ENCODE measurements around the gene EFNA5. TPM values are rescaled to one million over a fixed set of nuclear protein-coding genes. Genes with fewer than 3 reads are reported as not detected.

EFNA5 gene
- total and polyA plus RNA-seq, 2 of the 8 experiments (the other 6 are each of a cell fraction or from before 2014, with no cell fraction given): 9.6 to 21.8 TPM

- no peak for TF ChIP-seq TAF7 (optimal IDR thresholded peaks at IDR 0.05; ENCODE audit: borderline replicate concordance, low read depth, low read length)
- TF ChIP-seq EP300 (IDR thresholded peaks at IDR 0.05; ENCODE audit: borderline replicate concordance in 1 of 2, low read depth in 2 of 2, low read length in 2 of 2): no peak
- no peak for TF ChIP-seq BACH1 (IDR thresholded peaks at IDR 0.05; ENCODE audit: low read length)
- TF ChIP-seq SIRT6 (IDR thresholded peaks at IDR 0.05; ENCODE audit: low read length): no peak
- TF ChIP-seq USF2 (IDR thresholded peaks at IDR 0.05; ENCODE audit: low read length): no peak
- TF ChIP-seq ZNF274 (IDR thresholded peaks at IDR 0.05; ENCODE audit: borderline replicate concordance, extremely low read depth, low read length): no peak
- TF ChIP-seq GTF2F1 (IDR thresholded peaks at IDR 0.05; ENCODE audit: borderline replicate concordance, low read depth, low read length): no peak
- no peak for TF ChIP-seq SIN3A (conservative IDR thresholded peaks at IDR 0.05 in 1 of 2, IDR thresholded peaks at IDR 0.05 in 1 of 2; ENCODE audit: low read depth in 1 of 2, low read length in 2 of 2)
Observed at GRCh38 chr5:107607196-107607595, 63.5 kb downstream of the EFNA5 start (continued).

All from H1 (cell line).